Naive thymus-derived CD8-positive, alpha-beta T cell (primary cell): ENCODE data around the gene PTBP2. TPM values are rescaled to one million over a fixed set of nuclear protein-coding genes. Genes with fewer than 3 reads are reported as not detected.
"Not testable (repeated sequence)": the region's sequence is repeated elsewhere in the genome, so short reads cannot be mapped to it uniquely, and the experiment has no call there.

Source experiments
- ATAC-seq, 2 donors: fragments of 150-1000 bp; cut with Tn5 transposase in 1 of 2; sonication (Bioruptor Pico), chemical (Tn5 transposase) in 1 of 2; 1 replicate in 1 of 2; 2 replicates in 1 of 2; pipeline ENCODE4 v1.10.0; 2021; ENCODE audit warnings: mild to moderate bottlenecking in 2 of 2, moderate library complexity in 2 of 2
- POLR2A ChIA-PET: fragments of 350-600 bp; sonication (Branson Sonifier 250); formaldehyde crosslinking; loops from one replicate; lab custom pipeline; 2021; ENCODE audit warnings: antibody characterized with exemption; lab: Charles Lee
- DNase-seq, 10 donors: peaks; one replicate each; pipeline versions ENCODE4 v3.0.0 to v3.0.0-alpha.2; 2020 to 2022
- H3K27ac Mint-ChIP-seq, 10 donors: one replicate each; pipeline ENCODE4 v1.8.0; 2020 to 2022; ENCODE audit warnings: mild to moderate bottlenecking in 10 of 10, mixed read lengths in 10 of 10, moderate library complexity in 4 of 10, inconsistent platforms in 1 of 10
- H3K27me3 Mint-ChIP-seq, 5 donors: one replicate each; pipeline ENCODE4 v1.8.0; 2021 to 2022; ENCODE audit warnings: mixed read lengths in 5 of 5
- H3K36me3 Mint-ChIP-seq, 3 donors: one replicate each; pipeline ENCODE4 v1.8.0; 2020 to 2022; ENCODE audit warnings: mixed read lengths in 3 of 3, mild to moderate bottlenecking in 2 of 3, inconsistent platforms in 1 of 3
- H3K4me1 Mint-ChIP-seq, 4 donors: one replicate each; pipeline ENCODE4 v1.8.0; 2021 to 2022; ENCODE audit warnings: mixed read lengths in 4 of 4
- H3K4me3 Mint-ChIP-seq, 10 donors: one replicate each; pipeline ENCODE4 v1.8.0; 2020 to 2022; ENCODE audit warnings: mild to moderate bottlenecking in 10 of 10, mixed read lengths in 10 of 10, moderate library complexity in 6 of 10, inconsistent platforms in 1 of 10
- H3K9me3 Mint-ChIP-seq, 9 donors: one replicate each; pipeline ENCODE4 v1.8.0; 2020 to 2022; ENCODE audit warnings: mixed read lengths in 9 of 9, mild to moderate bottlenecking in 3 of 9, inconsistent platforms in 1 of 9, moderate library complexity in 1 of 9
- polyA plus RNA-seq, 3 donors: library from polyadenylated mRNA; unstranded; fragments of 300-500 nt; fragmentation: Illumina TruSeq; gene quantifications; one replicate each; pipeline ENCODE4 v1.2.3, GENCODE V29; 2021
- total RNA-seq, 8 experiments: library from RNA in 2 of 8; stranded (reverse) in 2 of 8; gene quantifications; one replicate each; pipeline ENCODE4 v1.2.3 and lab custom pipeline; 2021 to 2026

Gene PTBP2
- total and polyA plus RNA-seq, 5 experiments from 2014 or later = 1.4 to 22.1 (median 2.7) TPM

DNA sequence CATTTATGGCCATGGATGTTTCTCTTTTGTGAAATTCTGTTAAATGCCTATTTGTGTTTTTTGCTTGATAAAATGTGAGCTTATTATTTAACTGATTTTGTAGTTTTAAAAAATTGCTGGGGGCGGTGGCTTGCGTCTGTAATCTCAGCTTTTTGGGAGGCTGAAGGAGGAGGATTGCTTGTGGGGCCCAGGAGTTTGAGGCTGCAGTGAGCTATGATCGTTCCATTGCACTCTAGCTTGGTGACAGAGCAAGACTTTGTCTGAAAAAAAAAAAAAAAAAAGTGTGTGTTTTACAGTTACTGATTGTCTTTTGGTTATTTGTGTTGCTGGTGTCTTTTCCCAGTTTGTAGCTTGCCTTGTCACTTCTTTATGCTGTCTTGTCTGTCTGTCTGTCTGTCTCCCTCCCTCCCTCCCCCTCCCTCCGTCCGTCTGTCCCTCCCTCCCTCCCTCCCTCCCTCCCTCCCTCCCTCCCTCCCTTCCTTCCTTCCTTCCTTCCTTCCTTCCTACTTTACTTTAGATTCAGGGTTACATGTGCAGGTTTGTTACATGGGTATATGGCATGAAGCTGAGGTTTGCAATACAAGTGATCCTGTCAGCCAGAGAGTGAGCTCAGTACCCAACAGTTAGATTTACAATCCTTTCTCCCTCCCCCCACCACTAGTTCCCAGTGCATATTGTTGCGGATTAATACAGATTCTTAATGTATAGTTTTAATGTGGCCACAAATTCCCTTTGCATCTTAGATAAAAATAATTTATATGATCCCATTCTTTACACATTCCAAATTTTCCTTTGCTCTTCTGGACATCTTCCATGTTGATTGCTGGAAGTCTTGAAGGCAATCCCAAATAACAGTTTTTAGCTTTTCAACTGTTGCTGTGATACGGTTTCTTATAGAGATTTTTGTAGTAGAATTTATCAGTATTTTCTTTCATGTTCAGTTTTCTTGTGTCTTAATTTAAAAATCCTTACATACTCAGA lies 25.1 kb downstream of the PTBP2 start:
- Mint-ChIP-seq H3K27ac (peak overlapping the region in 1 of 10 donors; percentile 43), H3K36me3 (peaks cover 0 to 36% (median 17%) of the 10 kb centered on the region in 3 donors), H3K4me1 (peaks cover 24 to 58% (median 48%) of the 10 kb centered on the region in 4 donors), H3K9me3 (no peaks in the 10 kb centered on the region), H3K4me3 (peak overlapping the region in 4 of 10 donors; percentile 19 to 43 (median 34)), H3K27me3 (no peaks in the 10 kb centered on the region)
- POLR2A ChIA-PET = no interaction called here
- DNase-seq (no peak), ATAC-seq (no peak)

DNA sequence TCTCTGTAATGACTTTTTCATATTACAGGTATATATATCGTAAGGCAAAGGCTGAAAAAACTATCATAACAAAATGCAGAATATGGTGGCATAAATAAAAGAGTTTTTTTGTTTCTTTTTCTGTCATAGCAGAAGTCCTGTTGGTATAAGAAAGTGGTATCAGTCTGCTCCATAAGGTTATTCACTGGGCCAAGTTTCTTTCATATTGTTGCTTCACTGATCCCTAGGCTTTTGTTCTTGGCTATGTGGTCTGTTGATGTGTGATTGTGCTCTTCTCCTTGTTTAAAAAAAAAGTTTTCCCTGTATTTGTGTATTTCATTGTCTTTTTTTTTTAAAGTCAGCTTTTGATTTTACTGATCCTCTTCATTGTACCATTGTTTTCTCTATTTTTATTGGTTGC lies 26.0 kb downstream of the PTBP2 start:
- no peak for DNase-seq
- Mint-ChIP-seq H3K27me3 (no peaks in the 10 kb centered on the region), H3K9me3 (no peaks in the 10 kb centered on the region), H3K4me1 (peaks cover 20 to 55% (median 47%) of the 10 kb centered on the region in 4 donors), H3K4me3 (peak overlapping the region in 3 of 10 donors; percentile 19 to 46 (median 21)), H3K27ac (peak overlapping the region in 4 of 10 donors; percentile 0 to 36 (median 16)), H3K36me3 (peaks cover under 1 to 42% (median 25%) of the 10 kb centered on the region in 3 donors)
- ATAC-seq = no peak
- POLR2A ChIA-PET = no interaction called here

DNA sequence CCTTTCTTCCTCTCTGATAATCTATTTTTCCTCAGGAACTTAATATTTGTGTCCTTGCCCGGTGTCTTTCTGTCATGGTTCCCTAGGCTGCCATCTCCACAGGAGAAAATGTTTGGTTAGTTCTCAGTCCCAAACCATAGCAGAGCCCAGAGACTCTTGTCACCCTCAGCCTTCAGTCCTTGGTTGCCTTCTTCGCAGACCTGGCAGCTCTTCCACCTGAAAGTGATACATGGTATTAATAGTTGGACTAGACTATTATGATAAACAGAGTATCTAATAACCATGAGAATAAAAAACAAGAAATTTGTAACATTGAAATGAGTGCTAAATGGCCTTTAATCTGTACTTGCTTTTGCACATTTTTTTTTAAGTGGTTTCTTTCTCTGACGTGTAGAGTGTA lies 26.5 kb downstream of the PTBP2 start:
- Mint-ChIP-seq H3K4me1 (peaks cover 21 to 53% (median 48%) of the 10 kb centered on the region in 4 donors), H3K27me3 (no peaks in the 10 kb centered on the region), H3K9me3 (no peaks in the 10 kb centered on the region), H3K27ac (peak overlapping the region in 3 of 10 donors; percentile 0 to 30 (median 1)), H3K4me3 (peak overlapping the region in 1 of 10 donors; percentile 12), H3K36me3 (peaks cover 4 to 44% (median 28%) of the 10 kb centered on the region in 3 donors)
- DNase-seq (no peak), ATAC-seq (no peak)
- POLR2A ChIA-PET = no interaction called here

DNA sequence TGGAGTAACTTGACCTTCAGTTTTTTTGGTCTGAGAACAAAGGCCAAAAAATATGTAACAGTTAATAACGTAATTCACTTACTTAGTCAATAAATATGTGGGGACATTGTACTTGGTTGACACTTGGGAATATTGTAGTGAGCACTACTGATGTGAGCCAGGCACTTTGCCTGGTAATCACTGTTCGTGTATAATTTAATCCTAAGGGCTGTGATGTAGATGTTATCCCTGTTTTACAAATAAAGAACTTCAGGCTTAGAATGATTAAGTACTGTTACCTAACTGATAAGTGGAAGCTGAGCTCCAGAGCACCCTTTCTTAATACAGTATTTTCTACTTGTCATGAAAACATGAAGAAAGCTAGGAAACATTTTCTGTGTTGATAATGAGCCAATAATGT lies 28.0 kb downstream of the PTBP2 start:
- ATAC-seq (no peak), DNase-seq (no peak)
- H3K27me3 Mint-ChIP-seq = no peaks in the 10 kb centered on the region
- peaks cover 10 to 56% (median 37%) of the 10 kb centered on the region in 3 donors for H3K36me3 Mint-ChIP-seq
- POLR2A ChIA-PET = no interaction called here
- peaks cover 23 to 52% (median 41%) of the 10 kb centered on the region in 4 donors for H3K4me1 Mint-ChIP-seq
- no peaks in the 10 kb centered on the region for H3K9me3 Mint-ChIP-seq
- no peak overlapping the region for H3K4me3 Mint-ChIP-seq
- H3K27ac Mint-ChIP-seq = no peak overlapping the region

DNA sequence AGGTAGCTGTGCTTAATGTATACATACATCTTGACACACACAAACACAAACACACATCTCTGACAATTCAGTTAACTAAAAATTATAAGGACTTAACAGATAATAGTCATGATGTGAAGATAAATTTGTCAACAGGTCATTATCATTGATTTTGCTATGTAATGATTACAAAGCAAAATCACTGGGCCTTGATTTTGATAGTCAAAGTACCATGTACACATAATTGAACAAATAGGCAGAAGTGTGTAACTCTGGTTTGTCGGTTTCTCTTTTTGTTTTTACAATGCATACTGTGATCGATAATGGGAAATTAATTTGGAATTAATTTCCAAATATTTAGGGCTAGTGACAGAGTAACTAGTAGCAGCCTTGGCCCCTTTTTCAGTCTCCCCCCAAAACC lies 30.8 kb downstream of the PTBP2 start:
- no peak for DNase-seq
- no peaks in the 10 kb centered on the region for H3K9me3 Mint-ChIP-seq
- peaks cover 19 to 72% (median 47%) of the 10 kb centered on the region in 3 donors for H3K36me3 Mint-ChIP-seq
- POLR2A ChIA-PET = no interaction called here
- no peak overlapping the region for H3K27ac Mint-ChIP-seq
- peaks cover 17 to 34% (median 25%) of the 10 kb centered on the region in 4 donors for H3K4me1 Mint-ChIP-seq
- ATAC-seq = no peak
- H3K4me3 Mint-ChIP-seq = no peak overlapping the region
- H3K27me3 Mint-ChIP-seq = no peaks in the 10 kb centered on the region

DNA sequence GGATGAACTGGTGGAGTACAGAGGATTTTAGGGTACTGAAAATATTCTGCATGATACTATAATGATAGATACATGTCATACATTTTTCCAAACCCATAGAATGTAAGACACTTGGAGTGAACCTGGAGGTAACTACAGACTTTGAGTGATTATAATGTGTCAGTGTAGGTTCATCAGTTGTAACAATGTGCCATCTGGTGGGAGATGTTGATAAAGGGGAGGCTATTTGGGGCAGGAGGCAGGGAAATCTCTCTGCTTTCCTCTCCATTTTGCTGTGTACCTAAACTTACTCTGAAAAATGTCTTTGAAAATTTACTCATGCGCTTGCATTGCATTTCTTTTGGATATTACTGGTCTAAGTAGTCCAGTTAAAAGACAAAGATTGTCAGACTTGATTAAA lies 35.2 kb downstream of the PTBP2 start:
- Mint-ChIP-seq H3K27me3 (no peaks in the 10 kb centered on the region), H3K4me3 (no peak overlapping the region), H3K4me1 (peaks cover 0 to 6% (median 3%) of the 10 kb centered on the region in 4 donors), H3K36me3 (peaks cover 33 to 77% (median 64%) of the 10 kb centered on the region in 3 donors), H3K9me3 (peaks cover 0 to 17% (median 9%) of the 10 kb centered on the region in 9 donors), H3K27ac (peak overlapping the region in 2 of 10 donors; percentile 1 to 15)
- POLR2A ChIA-PET = no interaction called here
- DNase-seq (peak in 1 of 10 donors; percentile 5), ATAC-seq (no peak)

DNA sequence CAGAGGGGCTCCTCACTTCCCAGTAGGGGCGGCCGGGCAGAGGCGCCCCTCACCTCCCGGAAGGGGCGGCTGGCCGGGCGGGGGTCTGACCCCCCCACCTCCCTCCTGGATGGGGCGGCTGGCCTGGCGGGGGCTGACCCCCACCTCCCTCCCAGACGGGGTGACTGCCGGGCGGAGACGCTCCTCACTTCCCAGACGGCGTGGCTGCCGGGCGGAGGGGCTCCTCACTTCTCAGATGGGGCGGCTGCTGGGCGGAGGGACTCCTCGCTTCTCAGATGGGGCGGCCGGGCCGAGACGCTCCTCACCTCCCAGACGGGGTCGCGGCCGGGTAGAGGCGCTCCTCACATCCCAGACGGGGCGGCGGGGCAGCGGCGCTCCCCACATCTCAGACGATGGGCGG lies 41.0 kb downstream of the PTBP2 start:
- POLR2A ChIA-PET, DNase-seq, H3K27me3 Mint-ChIP-seq, ATAC-seq, H3K4me3 Mint-ChIP-seq, H3K27ac Mint-ChIP-seq: not testable (repeated sequence)
- Mint-ChIP-seq H3K4me1 (peaks cover 4 to 15% (median 8%) of the 10 kb centered on the region in 4 donors), H3K9me3 (peaks cover 0 to 17% (median 9%) of the 10 kb centered on the region in 9 donors), H3K36me3 (peaks cover 14 to 34% (median 31%) of the 10 kb centered on the region in 3 donors)

DNA sequence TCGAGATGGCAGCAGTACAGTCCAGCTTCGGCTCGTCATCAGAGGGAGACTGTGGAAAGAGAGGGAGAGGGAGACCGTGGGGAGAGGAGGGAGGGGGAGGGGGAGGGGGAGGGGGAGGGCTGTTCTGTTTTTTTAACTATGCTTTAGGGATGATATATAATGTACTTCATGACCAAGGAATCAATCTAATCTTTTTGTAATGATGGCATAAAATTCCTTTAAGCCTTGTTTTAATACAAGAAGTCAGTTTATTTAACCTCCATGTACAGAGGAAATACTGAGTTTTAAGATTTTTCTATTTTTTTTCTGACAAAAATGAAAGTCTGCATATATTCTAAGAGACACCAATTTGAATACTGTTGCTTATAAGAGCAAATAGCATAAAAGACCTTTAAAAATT lies 41.9 kb downstream of the PTBP2 start:
- peaks cover 14 to 32% (median 27%) of the 10 kb centered on the region in 3 donors for H3K36me3 Mint-ChIP-seq
- H3K27ac Mint-ChIP-seq = no peak overlapping the region
- no peak overlapping the region for H3K4me3 Mint-ChIP-seq
- DNase-seq (no peak), ATAC-seq (no peak)
- H3K27me3 Mint-ChIP-seq = no peaks in the 10 kb centered on the region
- H3K9me3 Mint-ChIP-seq = peaks cover 0 to 17% (median 9%) of the 10 kb centered on the region in 9 donors
- peaks cover 5 to 16% (median 13%) of the 10 kb centered on the region in 4 donors for H3K4me1 Mint-ChIP-seq
- POLR2A ChIA-PET = no interaction called here

DNA sequence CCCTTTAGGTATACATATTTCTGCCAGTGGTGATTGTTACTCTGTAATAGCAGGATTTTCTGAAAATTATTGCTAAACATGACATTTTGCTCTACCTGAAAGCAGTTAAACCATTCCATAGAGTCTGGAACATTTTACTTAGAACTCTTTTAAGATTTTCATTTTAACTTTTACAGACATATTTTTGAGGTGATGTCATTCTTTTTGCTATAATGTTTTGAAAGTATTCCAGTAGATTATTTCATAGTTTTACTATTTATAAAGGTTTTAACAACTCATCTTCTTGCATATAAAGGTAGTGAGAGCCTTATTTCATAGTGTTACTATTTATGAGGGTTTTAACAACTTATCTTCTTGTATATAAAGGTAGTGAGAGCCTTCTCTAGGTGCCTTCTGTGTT lies 42.9 kb downstream of the PTBP2 start:
- Mint-ChIP-seq H3K9me3 (peaks cover 0 to 17% (median 9%) of the 10 kb centered on the region in 9 donors), H3K4me3 (no peak overlapping the region), H3K4me1 (peaks cover 5 to 16% (median 13%) of the 10 kb centered on the region in 4 donors), H3K36me3 (peaks cover 14 to 28% (median 23%) of the 10 kb centered on the region in 3 donors), H3K27me3 (no peaks in the 10 kb centered on the region), H3K27ac (peak overlapping the region in 1 of 10 donors; percentile 37)
- DNase-seq (no peak), ATAC-seq (no peak)
- POLR2A ChIA-PET = no interaction called here

DNA sequence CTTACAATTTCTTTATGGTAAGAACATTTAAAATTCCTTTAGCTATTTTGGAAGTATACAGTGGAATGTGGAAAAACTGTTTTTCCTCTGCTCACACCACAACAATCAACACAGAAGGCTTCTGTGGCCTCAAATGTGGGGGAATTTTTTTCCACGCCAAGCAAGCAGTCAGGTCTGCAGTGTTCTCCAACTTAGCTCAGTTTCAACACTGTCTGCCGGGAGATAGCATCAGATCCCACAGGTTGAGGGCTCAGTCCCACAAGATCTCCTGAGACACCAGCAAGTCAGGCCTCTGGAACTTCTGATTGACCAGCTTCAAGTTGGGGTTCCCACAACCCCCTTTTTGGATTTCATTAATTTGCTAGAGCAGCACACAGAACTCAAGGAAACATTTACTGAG lies 50.3 kb downstream of the PTBP2 start:
- DNase-seq = no peak
- Mint-ChIP-seq H3K9me3 (no peaks in the 10 kb centered on the region), H3K4me3 (no peak overlapping the region), H3K27ac (no peak overlapping the region), H3K27me3 (no peaks in the 10 kb centered on the region), H3K4me1 (peaks cover 5 to 16% (median 10%) of the 10 kb centered on the region in 4 donors), H3K36me3 (peaks cover 11 to 55% (median 19%) of the 10 kb centered on the region in 3 donors)
- ATAC-seq = no peak
- POLR2A ChIA-PET = no interaction called here

DNA sequence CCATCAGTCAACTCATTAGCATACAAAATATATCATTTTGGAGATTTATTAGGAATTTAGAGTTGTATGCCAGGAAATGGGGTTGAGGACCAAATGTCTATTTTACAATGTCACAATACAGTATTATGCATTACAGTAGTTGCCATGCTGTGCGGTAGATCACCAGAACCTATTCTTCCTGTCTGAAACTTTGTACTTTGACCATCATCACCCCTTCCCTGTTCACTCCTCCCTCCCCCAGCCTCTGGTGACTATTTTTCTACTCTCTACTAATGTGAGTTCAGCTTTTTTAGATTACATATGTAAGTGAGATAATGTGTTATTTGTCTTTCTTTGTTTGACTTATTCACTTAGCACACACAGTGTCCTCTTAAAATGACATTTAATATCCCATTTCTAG lies 50.8 kb downstream of the PTBP2 start:
- POLR2A ChIA-PET = no interaction called here
- Mint-ChIP-seq H3K27me3 (no peaks in the 10 kb centered on the region), H3K36me3 (peaks cover 11 to 55% (median 21%) of the 10 kb centered on the region in 3 donors), H3K4me1 (peaks cover 5 to 14% (median 10%) of the 10 kb centered on the region in 4 donors), H3K9me3 (no peaks in the 10 kb centered on the region), H3K27ac (no peak overlapping the region), H3K4me3 (no peak overlapping the region)
- DNase-seq (no peak), ATAC-seq (no peak)

DNA sequence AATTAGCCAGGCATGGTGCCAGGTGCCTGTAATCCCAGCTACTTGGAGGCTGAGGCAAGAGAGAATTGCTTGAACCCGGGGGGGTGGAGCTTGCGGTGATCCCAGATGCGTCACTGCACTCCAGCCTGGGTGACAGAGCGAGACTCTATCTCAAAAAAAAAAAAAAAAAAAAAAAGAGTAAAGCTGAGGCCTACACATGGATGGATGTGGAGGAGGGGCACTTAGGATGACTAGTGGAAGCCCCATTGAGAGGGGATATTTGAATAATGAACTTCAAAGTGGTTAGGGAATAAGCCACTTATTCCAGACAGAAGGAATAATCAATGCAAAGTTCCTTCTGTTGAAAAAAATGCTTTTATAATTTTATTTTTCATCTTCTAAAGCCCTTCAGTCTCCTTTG lies 51.4 kb downstream of the PTBP2 start:
- Mint-ChIP-seq H3K4me1 (peaks cover 2 to 11% (median 7%) of the 10 kb centered on the region in 4 donors), H3K36me3 (peaks cover 11 to 55% (median 23%) of the 10 kb centered on the region in 3 donors), H3K9me3 (no peaks in the 10 kb centered on the region), H3K27me3 (no peaks in the 10 kb centered on the region), H3K27ac (no peak overlapping the region), H3K4me3 (no peak overlapping the region)
- DNase-seq (no peak), ATAC-seq (no peak)
- POLR2A ChIA-PET = no interaction called here

DNA sequence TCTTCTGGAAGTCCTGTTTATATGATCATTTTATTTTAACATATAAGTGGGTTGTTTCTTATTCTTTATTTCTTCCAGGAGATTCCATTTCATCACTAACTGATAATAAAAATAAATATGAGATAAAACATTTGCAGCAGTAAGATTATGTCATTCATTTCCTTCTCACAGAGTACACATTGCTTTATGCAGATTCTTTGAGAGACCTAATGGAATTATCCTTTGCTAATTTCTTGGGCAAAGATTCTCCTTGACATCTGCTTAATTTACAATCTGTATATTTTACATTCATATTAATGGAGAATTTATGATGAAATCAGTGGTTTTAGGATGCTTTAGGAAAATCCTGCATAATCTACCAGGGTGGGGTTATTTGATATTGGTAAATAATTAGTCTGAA lies 60.6 kb downstream of the PTBP2 start:
- POLR2A ChIA-PET = no interaction called here
- peaks cover 5 to 45% (median 40%) of the 10 kb centered on the region in 3 donors for H3K36me3 Mint-ChIP-seq
- no peaks in the 10 kb centered on the region for H3K27me3 Mint-ChIP-seq
- no peak overlapping the region for H3K4me3 Mint-ChIP-seq
- no peaks in the 10 kb centered on the region for H3K4me1 Mint-ChIP-seq
- H3K9me3 Mint-ChIP-seq = no peaks in the 10 kb centered on the region
- DNase-seq (no peak), ATAC-seq (no peak)
- no peak overlapping the region for H3K27ac Mint-ChIP-seq
